ENCODE data around the gene RPL28.

DNA sequence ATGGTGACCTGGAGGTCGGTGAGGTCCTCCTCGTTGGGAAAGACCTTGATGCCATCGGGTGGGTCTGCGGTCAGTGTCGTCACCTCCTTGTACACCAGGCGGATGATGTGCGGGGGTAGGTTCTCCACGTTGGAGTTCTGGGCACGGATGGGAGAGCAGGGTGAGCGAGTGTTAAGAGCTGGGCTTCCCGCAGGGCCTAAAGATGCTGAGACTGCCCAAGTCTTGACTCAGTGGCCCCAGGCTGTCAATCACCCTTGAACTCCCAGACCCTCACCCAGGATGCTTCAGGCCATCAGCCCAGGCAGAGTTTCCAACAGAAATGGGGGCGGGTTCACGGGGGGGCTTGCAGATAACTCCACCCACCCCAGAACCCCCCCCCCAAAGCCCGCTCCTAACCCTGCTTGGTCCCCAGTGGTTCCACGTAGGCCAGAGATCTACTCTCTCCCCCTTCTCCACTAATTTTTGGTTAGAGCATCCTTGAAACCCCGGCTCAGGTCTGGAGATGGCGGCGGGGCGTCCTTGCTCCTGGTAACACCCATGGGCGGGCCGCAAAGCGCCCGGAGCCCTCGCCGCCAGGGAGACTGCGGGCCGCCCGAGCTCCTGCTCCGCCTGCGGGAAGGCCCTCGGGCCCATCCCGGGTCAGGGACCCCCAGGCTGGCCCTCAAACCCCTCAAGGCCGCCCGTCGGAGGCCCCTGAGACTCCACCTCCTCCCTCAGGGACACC is 21.3 kb downstream of the RPL28 start:
- TF ChIP-seq POLR2AphosphoS5 (IDR thresholded peaks at IDR 0.05) = no peak
- TF ChIP-seq CTCF (IDR thresholded peaks at IDR 0.05) = no peak
- TF ChIP-seq POLR2A (IDR thresholded peaks at IDR 0.05) = no peak
